ENCODE data around the gene BAZ1B. TPM values are rescaled to one million over a fixed set of nuclear protein-coding genes. Genes with fewer than 3 reads are reported as not detected.
A peak's percentile ranks its signal among the peaks of the same experiment; 100 is the strongest.

Gene BAZ1B
- total RNA-seq, 1 experiment from 2014 or later: 66.3 TPM

DNA sequence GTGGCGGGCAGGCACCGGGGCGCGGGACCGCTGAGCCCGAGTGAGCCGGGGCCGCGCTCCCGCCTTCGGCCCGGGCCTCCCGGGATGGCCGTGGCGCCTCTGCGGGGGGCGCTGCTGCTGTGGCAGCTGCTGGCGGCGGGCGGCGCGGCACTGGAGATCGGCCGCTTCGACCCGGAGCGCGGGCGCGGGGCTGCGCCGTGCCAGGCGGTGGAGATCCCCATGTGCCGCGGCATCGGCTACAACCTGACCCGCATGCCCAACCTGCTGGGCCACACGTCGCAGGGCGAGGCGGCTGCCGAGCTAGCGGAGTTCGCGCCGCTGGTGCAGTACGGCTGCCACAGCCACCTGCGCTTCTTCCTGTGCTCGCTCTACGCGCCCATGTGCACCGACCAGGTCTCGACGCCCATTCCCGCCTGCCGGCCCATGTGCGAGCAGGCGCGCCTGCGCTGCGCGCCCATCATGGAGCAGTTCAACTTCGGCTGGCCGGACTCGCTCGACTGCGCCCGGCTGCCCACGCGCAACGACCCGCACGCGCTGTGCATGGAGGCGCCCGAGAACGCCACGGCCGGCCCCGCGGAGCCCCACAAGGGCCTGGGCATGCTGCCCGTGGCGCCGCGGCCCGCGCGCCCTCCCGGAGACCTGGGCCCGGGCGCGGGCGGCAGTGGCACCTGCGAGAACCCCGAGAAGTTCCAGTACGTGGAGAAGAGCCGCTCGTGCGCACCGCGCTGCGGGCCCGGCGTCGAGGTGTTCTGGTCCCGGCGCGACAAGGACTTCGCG, 88.0 kb downstream of the BAZ1B start:
- peak; percentile 13 for ATAC-seq
- POLR2A ChIA-PET: interaction anchor here (0.6 kb wide), 1 partner anchor 128 kb away, joined by 3 read pairs; no protein-coding TSS in a partner anchor
- peak; percentile 62 for DNase-seq (ENCODE audit: low spot score)
- peaks cover 14% of the 10 kb centered on the region for H3K27me3 Mint-ChIP-seq (ENCODE audit: low read depth)
- CTCF ChIA-PET: interaction anchor here (5.8 kb wide), 1 partner anchor 110 kb away, joined by 26 read pairs; no protein-coding TSS in a partner anchor
- H3K4me1 Mint-ChIP-seq: peaks cover 4% of the 10 kb centered on the region; the same call in 1 of the 2 replicates
- H3K27ac Mint-ChIP-seq: no peak overlapping the region
- H3K4me3 Mint-ChIP-seq: peak overlapping the region; percentile 47
- H3K9me3 Mint-ChIP-seq: no peaks in the 10 kb centered on the region
- H3K36me3 Mint-ChIP-seq: no peaks in the 10 kb centered on the region
- TF ChIP-seq PRRX2 (CRISPR knock-in tag; IDR thresholded peaks at IDR 0.05) (no peak), CREM (CRISPR knock-in tag; IDR thresholded peaks at IDR 0.05) (0 out of 2 replicates have a peak, but pooled peaks have one; percentile 76), ZNF138 (CRISPR knock-in tag; conservative IDR thresholded peaks at IDR 0.05) (peak; percentile 97), FOXJ3 (CRISPR knock-in tag; IDR thresholded peaks at IDR 0.05; ENCODE audit: borderline replicate concordance) (no peak), FOXK1 (CRISPR knock-in tag; IDR thresholded peaks at IDR 0.05) (peak; percentile 95), FOXP1 (CRISPR knock-in tag; IDR thresholded peaks at IDR 0.05; ENCODE audit: borderline replicate concordance) (peak; percentile 99), GTF2I (CRISPR knock-in tag; conservative IDR thresholded peaks at IDR 0.05) (no peak), ELF4 (CRISPR knock-in tag; IDR thresholded peaks at IDR 0.05; ENCODE audit: low read depth) (no peak; the same call in 1 of the 2 replicates)
- TF ChIP-seq, protein P1, sequence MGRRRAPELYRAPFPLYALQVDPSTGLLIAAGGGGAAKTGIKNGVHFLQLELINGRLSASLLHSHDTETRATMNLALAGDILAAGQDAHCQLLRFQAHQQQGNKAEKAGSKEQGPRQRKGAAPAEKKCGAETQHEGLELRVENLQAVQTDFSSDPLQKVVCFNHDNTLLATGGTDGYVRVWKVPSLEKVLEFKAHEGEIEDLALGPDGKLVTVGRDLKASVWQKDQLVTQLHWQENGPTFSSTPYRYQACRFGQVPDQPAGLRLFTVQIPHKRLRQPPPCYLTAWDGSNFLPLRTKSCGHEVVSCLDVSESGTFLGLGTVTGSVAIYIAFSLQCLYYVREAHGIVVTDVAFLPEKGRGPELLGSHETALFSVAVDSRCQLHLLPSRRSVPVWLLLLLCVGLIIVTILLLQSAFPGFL (CRISPR knock-in tag; IDR thresholded peaks at IDR 0.05; ENCODE audit: borderline replicate concordance): peak; percentile 60; the same call in 1 of the 2 replicates
- TF ChIP-seq, protein P2, sequence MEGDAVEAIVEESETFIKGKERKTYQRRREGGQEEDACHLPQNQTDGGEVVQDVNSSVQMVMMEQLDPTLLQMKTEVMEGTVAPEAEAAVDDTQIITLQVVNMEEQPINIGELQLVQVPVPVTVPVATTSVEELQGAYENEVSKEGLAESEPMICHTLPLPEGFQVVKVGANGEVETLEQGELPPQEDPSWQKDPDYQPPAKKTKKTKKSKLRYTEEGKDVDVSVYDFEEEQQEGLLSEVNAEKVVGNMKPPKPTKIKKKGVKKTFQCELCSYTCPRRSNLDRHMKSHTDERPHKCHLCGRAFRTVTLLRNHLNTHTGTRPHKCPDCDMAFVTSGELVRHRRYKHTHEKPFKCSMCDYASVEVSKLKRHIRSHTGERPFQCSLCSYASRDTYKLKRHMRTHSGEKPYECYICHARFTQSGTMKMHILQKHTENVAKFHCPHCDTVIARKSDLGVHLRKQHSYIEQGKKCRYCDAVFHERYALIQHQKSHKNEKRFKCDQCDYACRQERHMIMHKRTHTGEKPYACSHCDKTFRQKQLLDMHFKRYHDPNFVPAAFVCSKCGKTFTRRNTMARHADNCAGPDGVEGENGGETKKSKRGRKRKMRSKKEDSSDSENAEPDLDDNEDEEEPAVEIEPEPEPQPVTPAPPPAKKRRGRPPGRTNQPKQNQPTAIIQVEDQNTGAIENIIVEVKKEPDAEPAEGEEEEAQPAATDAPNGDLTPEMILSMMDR (IDR thresholded peaks at IDR 0.05): no peak
- TF ChIP-seq, protein P3, sequence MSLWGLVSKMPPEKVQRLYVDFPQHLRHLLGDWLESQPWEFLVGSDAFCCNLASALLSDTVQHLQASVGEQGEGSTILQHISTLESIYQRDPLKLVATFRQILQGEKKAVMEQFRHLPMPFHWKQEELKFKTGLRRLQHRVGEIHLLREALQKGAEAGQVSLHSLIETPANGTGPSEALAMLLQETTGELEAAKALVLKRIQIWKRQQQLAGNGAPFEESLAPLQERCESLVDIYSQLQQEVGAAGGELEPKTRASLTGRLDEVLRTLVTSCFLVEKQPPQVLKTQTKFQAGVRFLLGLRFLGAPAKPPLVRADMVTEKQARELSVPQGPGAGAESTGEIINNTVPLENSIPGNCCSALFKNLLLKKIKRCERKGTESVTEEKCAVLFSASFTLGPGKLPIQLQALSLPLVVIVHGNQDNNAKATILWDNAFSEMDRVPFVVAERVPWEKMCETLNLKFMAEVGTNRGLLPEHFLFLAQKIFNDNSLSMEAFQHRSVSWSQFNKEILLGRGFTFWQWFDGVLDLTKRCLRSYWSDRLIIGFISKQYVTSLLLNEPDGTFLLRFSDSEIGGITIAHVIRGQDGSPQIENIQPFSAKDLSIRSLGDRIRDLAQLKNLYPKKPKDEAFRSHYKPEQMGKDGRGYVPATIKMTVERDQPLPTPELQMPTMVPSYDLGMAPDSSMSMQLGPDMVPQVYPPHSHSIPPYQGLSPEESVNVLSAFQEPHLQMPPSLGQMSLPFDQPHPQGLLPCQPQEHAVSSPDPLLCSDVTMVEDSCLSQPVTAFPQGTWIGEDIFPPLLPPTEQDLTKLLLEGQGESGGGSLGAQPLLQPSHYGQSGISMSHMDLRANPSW (CRISPR knock-in tag; conservative IDR thresholded peaks at IDR 0.05; ENCODE audit: low read depth): 0 out of 2 replicates have a peak, but pooled peaks have one; percentile 86
- TF ChIP-seq, protein P4, sequence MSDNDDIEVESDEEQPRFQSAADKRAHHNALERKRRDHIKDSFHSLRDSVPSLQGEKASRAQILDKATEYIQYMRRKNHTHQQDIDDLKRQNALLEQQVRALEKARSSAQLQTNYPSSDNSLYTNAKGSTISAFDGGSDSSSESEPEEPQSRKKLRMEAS (CRISPR knock-in tag; IDR thresholded peaks at IDR 0.05): peak; percentile 100
- TF ChIP-seq, protein P5, sequence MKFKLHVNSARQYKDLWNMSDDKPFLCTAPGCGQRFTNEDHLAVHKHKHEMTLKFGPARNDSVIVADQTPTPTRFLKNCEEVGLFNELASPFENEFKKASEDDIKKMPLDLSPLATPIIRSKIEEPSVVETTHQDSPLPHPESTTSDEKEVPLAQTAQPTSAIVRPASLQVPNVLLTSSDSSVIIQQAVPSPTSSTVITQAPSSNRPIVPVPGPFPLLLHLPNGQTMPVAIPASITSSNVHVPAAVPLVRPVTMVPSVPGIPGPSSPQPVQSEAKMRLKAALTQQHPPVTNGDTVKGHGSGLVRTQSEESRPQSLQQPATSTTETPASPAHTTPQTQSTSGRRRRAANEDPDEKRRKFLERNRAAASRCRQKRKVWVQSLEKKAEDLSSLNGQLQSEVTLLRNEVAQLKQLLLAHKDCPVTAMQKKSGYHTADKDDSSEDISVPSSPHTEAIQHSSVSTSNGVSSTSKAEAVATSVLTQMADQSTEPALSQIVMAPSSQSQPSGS (CRISPR knock-in tag; IDR thresholded peaks at IDR 0.05; ENCODE audit: borderline replicate concordance, low read depth): peak; percentile 89
- TF ChIP-seq, protein P6, sequence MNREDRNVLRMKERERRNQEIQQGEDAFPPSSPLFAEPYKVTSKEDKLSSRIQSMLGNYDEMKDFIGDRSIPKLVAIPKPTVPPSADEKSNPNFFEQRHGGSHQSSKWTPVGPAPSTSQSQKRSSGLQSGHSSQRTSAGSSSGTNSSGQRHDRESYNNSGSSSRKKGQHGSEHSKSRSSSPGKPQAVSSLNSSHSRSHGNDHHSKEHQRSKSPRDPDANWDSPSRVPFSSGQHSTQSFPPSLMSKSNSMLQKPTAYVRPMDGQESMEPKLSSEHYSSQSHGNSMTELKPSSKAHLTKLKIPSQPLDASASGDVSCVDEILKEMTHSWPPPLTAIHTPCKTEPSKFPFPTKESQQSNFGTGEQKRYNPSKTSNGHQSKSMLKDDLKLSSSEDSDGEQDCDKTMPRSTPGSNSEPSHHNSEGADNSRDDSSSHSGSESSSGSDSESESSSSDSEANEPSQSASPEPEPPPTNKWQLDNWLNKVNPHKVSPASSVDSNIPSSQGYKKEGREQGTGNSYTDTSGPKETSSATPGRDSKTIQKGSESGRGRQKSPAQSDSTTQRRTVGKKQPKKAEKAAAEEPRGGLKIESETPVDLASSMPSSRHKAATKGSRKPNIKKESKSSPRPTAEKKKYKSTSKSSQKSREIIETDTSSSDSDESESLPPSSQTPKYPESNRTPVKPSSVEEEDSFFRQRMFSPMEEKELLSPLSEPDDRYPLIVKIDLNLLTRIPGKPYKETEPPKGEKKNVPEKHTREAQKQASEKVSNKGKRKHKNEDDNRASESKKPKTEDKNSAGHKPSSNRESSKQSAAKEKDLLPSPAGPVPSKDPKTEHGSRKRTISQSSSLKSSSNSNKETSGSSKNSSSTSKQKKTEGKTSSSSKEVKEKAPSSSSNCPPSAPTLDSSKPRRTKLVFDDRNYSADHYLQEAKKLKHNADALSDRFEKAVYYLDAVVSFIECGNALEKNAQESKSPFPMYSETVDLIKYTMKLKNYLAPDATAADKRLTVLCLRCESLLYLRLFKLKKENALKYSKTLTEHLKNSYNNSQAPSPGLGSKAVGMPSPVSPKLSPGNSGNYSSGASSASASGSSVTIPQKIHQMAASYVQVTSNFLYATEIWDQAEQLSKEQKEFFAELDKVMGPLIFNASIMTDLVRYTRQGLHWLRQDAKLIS (CRISPR knock-in tag; IDR thresholded peaks at IDR 0.05; ENCODE audit: borderline replicate concordance): peak; percentile 66; the same call in 1 of the 2 replicates
- TF ChIP-seq, protein P7, sequence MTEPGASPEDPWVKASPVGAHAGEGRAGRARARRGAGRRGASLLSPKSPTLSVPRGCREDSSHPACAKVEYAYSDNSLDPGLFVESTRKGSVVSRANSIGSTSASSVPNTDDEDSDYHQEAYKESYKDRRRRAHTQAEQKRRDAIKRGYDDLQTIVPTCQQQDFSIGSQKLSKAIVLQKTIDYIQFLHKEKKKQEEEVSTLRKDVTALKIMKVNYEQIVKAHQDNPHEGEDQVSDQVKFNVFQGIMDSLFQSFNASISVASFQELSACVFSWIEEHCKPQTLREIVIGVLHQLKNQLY (CRISPR knock-in tag; IDR thresholded peaks at IDR 0.05): no peak; the same call in 1 of the 2 replicates
- TF ChIP-seq, protein P8, sequence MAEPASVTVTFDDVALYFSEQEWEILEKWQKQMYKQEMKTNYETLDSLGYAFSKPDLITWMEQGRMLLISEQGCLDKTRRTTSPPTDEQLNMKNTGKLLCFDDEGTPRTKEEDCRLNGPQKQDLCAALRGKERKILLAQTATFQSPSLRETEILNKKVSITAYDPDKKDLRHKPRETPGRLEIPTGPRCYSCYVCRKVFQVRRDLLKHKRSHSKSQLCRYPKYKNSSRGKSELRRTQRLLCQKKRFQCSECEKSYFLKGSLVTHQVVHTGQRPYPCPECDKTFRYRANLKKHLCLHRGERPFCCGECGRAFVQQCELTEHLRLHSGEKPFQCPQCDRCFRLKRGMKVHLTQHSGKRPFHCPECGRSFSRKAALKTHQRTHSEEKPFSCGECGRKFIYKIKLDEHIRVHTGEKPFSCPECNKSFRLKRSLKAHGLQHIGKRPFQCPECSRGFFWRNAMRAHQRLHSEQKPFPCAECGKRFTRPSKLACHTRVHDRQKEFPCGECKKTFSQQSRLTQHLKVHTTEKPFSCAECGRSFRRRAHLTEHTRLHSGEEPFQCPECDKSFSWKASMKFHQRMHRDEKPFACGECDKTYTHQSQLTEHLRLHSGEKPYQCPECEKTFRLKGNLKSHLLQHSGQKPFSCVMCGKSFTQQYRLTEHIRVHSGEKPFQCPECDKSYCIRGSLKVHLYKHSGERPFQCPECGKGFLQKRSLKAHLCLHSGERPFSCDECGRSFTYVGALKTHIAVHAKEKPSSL (CRISPR knock-in tag; conservative IDR thresholded peaks at IDR 0.05): no peak
- TF ChIP-seq, protein P9, sequence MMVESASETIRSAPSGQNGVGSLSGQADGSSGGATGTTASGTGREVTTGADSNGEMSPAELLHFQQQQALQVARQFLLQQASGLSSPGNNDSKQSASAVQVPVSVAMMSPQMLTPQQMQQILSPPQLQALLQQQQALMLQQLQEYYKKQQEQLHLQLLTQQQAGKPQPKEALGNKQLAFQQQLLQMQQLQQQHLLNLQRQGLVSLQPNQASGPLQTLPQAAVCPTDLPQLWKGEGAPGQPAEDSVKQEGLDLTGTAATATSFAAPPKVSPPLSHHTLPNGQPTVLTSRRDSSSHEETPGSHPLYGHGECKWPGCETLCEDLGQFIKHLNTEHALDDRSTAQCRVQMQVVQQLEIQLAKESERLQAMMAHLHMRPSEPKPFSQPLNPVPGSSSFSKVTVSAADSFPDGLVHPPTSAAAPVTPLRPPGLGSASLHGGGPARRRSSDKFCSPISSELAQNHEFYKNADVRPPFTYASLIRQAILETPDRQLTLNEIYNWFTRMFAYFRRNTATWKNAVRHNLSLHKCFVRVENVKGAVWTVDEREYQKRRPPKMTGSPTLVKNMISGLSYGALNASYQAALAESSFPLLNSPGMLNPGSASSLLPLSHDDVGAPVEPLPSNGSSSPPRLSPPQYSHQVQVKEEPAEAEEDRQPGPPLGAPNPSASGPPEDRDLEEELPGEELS (CRISPR knock-in tag; IDR thresholded peaks at IDR 0.05): peak; percentile 99

Data from WTC11 (cell line).